Measurements from ENCODE around the gene EIF4EBP2.

The EIF4EBP2 gene, protein sequence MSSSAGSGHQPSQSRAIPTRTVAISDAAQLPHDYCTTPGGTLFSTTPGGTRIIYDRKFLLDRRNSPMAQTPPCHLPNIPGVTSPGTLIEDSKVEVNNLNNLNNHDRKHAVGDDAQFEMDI

DNA sequence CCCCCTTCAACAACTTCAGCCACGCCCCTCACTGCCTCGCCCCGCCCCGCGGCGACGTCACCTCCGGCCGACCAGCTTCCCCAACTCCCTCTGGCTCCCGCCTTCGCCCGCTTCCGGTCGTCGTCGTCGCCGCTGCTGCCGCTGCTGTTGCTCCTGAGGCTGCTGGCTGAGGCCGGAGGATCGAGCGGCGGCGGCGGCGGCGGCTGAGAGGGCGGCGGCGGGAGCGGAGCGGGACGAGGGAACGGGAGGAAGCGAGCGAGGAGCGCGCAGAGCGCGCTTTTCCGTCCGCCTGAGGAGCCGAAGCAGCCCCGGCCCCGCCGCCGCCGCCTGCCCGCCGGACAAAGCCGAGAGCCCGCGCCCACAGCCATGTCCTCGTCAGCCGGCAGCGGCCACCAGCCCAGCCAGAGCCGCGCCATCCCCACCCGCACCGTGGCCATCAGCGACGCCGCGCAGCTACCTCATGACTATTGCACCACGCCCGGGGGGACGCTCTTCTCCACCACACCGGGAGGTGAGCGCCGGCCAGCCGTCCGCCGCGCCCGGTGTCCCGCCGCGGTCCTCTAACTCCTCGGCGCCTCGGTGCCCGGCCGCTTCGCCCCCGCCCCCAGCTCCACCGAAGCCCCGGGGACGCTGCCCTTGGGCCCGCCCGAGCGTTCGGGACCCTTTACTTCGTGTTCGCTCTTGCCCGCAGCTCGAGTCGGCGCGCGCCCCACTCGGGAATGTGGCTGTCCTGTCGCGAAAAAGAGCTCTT, at the start of gene EIF4EBP2:
Gene EIF4EBP2 (plus strand): TSS at position 110 of the 751 bp plus-strand sequence. CDS start 257 bp downstream, at position 367.
- peak; percentile 96 to 98 for DNase-seq

DNA sequence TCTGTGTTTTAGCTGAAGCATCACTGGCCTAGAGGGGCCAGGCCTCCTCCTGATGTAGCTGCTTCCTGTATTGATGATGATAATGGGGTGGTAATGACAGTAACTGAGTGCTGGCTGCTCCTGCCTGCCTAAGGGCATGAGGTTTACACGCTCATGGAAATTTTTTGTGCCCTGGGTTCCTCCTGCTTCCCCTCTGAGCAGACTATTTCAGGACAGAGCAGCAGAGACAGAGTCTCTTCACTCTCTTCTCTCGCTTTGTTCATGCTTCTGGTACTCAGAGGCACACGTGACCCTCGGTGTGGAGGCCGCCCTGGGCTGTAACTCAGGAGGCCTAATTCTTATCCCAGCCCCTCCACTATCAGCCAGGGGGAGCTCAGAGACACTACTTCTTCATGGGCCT, 49.4 kb upstream of the EIF4EBP2 start:
- DNase-seq: no peak

DNA sequence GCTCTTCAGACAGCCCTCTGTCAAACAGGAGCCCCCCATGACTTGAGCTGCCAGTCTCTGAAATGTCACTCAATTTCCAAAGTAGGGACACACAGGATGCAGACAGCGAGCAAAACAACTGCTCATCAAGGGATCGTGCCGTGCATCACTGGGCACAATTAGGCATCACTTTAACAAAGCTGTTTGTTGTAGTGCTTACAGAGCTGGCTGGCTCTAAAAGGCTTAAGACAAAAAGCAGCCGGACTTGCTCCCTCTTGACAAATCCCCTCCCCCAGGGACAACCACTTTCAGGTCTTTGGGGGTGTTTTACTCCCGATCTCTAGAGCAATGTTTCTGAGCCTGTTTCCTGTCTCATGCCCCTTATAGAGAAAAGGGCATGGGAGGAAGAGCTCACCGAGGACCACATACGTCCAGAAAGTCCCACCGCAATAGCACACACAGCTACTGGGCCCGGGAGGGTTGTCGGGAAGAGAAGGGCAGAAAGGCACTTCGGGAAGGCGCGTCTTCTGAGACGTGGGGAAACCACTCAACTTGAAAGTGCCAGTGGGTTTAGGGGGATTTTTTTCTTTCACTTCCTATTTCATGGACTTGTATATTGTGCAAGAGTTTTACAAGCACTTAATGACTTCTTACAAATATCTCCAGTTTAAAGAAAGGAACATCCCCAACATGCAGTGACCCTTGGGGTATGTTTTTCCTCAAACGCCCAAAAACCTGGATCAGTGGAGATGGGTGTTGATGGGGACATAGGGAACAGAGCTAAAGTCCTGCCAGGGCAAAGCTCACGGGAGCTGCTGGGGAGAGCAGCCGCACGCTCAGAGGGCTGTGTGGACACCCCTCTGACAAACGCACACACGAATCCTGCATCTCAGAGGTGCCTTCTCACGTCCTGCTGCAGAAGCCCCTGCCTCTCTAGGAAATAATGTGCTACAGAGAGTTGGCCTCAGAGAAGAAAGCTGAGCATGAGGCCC, 48.6 kb upstream of the EIF4EBP2 start:
- DNase-seq: peak; percentile 29 to 42

- DNase-seq: peak in 1 of 2 donors; percentile 21
Observed at GRCh38 chr10:70357565-70357964, 46.4 kb upstream of the EIF4EBP2 start.

GRCh38 chr10:70358446-70358845, 45.5 kb upstream of the EIF4EBP2 start:
- DNase-seq: no peak

- no peak for DNase-seq
Observed at GRCh38 chr10:70359017-70359550, 44.9 kb upstream of the EIF4EBP2 start.

DNA sequence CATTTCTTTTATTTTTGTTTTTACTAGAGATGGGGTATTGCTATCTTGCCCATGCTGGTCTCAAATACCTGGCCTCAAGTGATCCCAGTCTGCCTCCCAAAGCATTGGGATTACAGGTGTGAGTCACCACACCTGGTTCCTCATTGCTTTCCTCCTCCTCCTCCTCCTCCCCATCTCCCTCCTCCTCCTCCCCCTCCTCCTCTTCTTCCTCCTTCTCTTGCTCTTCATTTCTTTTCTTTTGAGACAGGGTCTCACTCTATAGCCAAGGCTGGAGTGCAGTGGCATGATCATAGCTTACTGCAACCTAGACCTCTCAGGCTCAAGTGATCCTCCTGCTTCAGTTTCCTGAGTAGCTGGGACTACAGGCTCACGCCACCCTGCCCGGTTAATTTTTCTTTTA, 43.7 kb upstream of the EIF4EBP2 start:
- DNase-seq: no peak

DNA sequence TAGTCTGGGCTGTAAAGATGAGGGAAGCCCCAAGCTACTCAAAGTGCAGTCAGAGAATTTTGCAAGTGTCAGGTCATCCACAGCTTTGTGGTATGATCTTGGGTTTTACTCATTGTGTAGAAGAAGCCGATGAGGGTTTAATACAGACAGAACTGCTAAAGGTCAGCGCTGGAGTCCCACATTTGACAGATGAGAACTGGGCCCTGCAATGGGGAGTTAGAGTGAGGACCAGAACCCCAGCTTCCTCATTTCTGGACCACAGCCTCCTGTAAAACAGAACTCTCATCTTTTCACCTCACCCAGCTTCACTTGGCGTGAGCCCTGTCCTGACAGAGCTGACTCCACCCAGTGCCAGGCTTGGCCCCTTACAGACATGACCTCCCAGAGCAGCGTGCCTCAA, 41.6 kb upstream of the EIF4EBP2 start:
- DNase-seq: no peak

GRCh38 chr10:70363292-70363691, 40.7 kb upstream of the EIF4EBP2 start:
- no peak for DNase-seq

DNA sequence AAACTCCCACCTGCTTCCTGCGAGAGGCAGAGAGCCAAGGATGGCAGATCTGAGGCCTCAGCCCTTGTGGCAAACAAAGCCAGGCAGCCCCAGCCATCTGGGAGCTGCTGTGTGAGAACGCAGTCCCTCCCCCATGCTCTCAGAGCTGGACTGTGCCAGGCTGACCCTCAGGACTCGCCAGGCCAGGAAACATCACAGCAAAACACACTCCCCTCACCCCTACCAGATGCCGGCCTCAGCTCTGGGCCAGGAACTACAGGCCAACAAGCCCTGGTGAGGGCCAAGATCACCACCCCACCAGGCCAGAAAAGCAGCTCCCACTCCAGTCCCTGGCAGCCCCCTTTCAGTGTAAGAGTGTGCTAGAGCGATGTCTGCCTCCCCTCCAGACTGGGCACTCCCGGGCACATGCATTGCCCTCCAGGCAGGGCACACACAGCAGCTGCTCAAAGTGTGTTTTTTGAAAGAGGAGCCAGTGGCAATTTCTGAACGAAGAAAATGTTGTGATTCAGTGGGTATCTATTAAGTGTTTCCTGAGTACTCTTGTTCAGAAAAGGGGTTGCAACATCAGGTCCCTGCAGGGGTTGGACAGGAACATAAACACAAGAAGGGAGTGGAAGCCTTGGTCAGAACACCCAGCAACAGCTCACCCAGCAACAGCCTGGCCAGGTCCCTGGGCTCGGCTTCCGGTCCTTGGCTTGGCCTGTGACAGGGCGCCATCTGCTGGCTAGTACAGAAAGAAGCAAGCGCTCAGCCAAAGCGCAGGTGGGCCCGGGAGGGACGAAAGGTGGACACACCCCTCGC, 39.8 kb upstream of the EIF4EBP2 start:
- DNase-seq: peak; percentile 86 to 88

DNA sequence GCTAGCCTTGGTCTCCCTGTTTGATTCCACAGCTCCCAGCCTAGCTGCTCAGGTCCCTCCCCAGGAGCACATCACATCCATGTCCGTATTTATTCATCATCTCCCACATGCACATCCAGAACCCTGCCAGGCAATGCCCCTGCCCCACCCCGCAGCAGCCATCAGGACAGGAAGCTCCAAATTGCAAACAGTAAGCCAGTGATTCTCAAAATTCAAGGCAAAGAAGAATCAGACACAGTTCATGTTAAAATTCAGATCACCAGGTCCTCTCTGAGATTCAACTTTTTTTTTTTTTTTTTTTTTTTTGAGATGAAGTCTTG, 39.2 kb upstream of the EIF4EBP2 start:
- no peak for DNase-seq

- no peak for DNase-seq
Observed at GRCh38 chr10:70367195-70367796, 36.6 kb upstream of the EIF4EBP2 start.

- DNase-seq: no peak
Observed at GRCh38 chr10:70368774-70369482, 35.0 kb upstream of the EIF4EBP2 start.

GRCh38 chr10:70369498-70370018, 34.4 kb upstream of the EIF4EBP2 start:
- no peak for DNase-seq

- DNase-seq: no peak
Observed at GRCh38 chr10:70370766-70371165, 33.2 kb upstream of the EIF4EBP2 start.

DNA sequence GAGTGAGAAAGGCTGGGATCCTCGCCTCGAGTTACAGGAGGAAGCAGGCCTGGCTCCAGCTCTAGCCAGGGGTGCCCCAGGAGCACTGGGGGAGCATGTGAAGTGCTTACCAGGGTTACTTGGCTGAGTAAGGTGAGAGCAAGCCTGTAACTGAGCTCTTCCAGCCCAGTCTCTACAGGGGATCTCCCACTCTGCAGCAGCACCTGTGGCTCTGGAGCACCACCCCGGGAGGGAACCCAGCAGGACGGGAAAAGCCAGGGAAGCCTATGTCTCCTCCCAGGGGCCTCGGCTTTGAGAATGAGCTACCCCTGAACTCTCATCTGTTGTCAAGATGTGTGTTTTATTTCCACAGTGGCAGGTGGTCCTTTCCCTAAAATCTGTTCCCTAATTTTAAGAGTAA, 32.1 kb upstream of the EIF4EBP2 start:
- no peak for DNase-seq

DNA sequence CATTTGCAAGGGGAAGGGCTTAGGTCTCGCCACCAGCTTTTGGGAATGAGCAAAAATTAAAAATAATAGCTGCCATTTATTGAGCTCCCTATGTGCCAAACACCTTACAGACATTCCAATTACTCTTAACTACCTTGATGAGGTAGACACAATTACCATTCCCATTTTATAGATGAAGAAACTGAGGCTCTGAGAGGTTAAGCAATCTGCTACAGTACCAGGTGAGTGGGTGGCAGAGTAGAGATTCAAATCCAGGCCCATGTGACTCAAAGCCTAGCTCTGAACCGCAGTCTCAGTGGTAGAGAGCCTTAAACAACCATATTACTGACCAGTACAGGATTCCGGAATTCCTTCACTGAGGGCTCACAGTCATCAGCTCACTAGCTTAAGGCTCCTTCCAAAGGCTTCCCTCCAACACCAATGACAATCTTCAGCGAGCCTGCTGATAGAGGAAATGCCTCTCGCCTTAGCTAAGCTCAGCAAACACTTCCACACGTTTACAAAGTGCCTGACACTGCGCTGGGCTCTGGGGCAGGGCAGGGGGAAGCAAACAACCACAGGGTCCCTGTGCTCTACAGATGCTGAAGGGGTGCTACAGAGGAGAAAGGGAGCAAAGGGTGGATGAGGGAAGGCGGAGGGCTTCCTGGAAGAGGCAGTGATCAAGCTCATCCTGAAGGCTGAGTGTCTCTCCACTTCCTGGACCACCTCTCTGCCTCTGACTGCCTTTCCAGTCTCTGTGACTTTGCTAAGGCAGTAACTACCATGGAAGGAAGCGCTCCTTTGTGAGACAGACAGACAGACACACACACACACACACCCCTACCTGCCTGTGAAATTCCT, 28.9 kb upstream of the EIF4EBP2 start:
- DNase-seq: no peak

DNA sequence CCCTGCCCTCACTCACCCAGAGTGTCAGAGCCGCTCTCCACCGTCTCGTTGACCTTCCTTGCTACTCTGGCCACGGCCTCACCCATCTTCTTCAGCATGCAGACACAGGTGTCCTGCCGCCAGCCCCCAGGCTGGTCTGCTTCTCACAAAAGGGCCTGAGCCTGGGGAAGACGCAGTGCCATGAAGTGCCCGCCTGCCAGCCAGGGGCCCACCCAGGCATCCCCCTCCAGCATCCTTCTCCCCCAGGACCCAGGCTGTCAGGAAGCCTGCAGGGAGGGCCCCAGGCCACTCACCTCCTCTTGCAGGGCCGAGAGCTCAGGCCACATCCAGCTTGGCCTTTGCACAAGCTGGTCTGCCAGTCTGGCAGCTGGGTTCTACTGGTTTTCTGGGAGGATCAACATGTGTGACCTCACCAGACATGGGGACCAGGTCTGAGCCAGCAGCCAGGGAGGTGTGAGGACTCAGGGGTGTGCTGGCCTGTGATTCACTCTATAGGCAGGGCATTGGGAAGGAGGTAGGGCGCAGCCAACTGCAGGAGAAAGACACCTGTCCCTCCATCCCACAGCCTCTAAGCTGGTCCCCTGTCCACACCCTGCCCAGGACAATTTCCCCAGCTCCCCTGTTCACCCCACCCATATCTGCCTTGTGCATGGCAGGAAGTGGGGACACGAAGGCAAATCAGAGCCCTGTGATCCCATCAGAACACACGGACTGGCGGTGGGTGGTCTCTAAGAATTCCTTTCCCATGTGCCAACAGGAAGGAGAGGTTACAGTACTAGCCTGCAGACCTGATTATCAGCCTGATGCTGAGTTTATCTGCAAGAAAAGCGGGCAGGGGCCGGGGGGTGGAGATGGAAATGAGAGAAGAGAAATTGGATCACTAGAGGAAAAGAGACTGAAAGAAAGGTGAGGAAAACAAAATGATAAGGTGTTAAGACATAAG, 27.2 kb upstream of the EIF4EBP2 start:
- DNase-seq: no peak

- DNase-seq: no peak
Observed at GRCh38 chr10:70378122-70378521, 25.8 kb upstream of the EIF4EBP2 start.

All from CD4-positive, alpha-beta T cell treated with Interleukin-4 for 1 hour (primary cell).